Karpas-422 (cell line): ENCODE results near the gene CHCHD1. TPM values are rescaled to one million over a fixed set of nuclear protein-coding genes. Genes with fewer than 3 reads are reported as not detected.
"Not testable (repeated sequence)": the region's sequence is repeated elsewhere in the genome, so short reads cannot be mapped to it uniquely, and the experiment has no call there.

Experiments
- DNase-seq: peaks from one replicate; pipeline ENCODE4 v3.0.0-alpha.2; 2015
- H2AFZ ChIP-seq: fragments of 200-600 bp; sonication (generic); 2 replicates; pipeline ENCODE4 v1.6.1; 2014; ENCODE audit warnings: antibody characterized with exemption, low read length, mixed read lengths
- H3K27ac ChIP-seq: fragments of 200-600 bp; sonication (generic); 2 replicates; pipeline ENCODE4 v1.5.1; 2014; ENCODE audit warnings: mild to moderate bottlenecking, low read length, moderate library complexity
- H3K27me3 ChIP-seq: fragments of 200-600 bp; sonication (generic); 2 replicates; pipeline ENCODE4 v1.6.1; 2014; ENCODE audit warnings: low read length, mixed read lengths
- H3K36me3 ChIP-seq: fragments of 200-600 bp; sonication (generic); 2 replicates; pipeline ENCODE4 v1.6.1; 2014; ENCODE audit warnings: low read length, mixed read lengths; ENCODE audit not compliant: insufficient read depth
- H3K4me1 ChIP-seq: fragments of 200-600 bp; sonication (generic); 2 replicates; pipeline ENCODE4 v1.6.1; 2014; ENCODE audit warnings: mild to moderate bottlenecking, low read length, mixed read lengths
- H3K4me2 ChIP-seq: fragments of 200-600 bp; sonication (generic); 2 replicates; pipeline ENCODE4 v1.6.1; 2014; ENCODE audit warnings: low read length, low read depth, mild to moderate bottlenecking; ENCODE audit not compliant: poor library complexity, severe bottlenecking
- H3K4me3 ChIP-seq: fragments of 200-600 bp; sonication (generic); 2 replicates; pipeline ENCODE4 v1.5.1; 2014; ENCODE audit warnings: mild to moderate bottlenecking, antibody characterized with exemption, low read length, mixed read lengths
- H3K79me2 ChIP-seq: fragments of 200-600 bp; sonication (generic); 2 replicates; pipeline ENCODE4 v1.6.1; 2014; ENCODE audit warnings: mild to moderate bottlenecking, low read length, mixed read lengths
- H3K9ac ChIP-seq: fragments of 200-600 bp; sonication (generic); 2 replicates; pipeline ENCODE4 v1.6.0; 2014; ENCODE audit warnings: low read length
- H3K9me2 ChIP-seq: fragments of 200-600 bp; sonication (generic), shearing (Covaris generic); replicated peaks from 2 replicates; pipeline ENCODE4 v1.6.0; 2014; ENCODE audit warnings: mild to moderate bottlenecking, low read length, moderate library complexity; ENCODE audit not compliant: insufficient read depth
- H3K9me3 ChIP-seq: fragments of 300-700, 200-600 bp; sonication (generic); 2 replicates; pipeline ENCODE4 v1.6.1; 2014; ENCODE audit warnings: low read length, mixed read lengths
- H4K20me1 ChIP-seq: fragments of 200-600 bp; sonication (generic); 2 replicates; pipeline ENCODE4 v1.6.1; 2014; ENCODE audit warnings: mild to moderate bottlenecking, antibody characterized with exemption, low read length, low read depth; ENCODE audit not compliant: insufficient read depth
- total RNA-seq: library from RNA; depleted of rRNA; stranded (reverse); fragments of >200 nt; shearing (Covaris generic); gene quantifications from 2 replicates; pipeline ENCODE4 v1.2.3, GENCODE V29; 2014; ENCODE audit warnings: low replicate concordance; rRNA removed

The CHCHD1 gene
- 39.0 and 57.5 TPM in 2 replicates for total RNA-seq

GRCh38 chr10:73781879-73782748, at the start of gene CHCHD1:
Gene CHCHD1, plus strand, starts transcription at chr10:73782048. Its CDS starts 28 bp downstream, at chr10:73782076.
- Histone ChIP-seq H4K20me1 (peaks cover 5% of the 10 kb centered on the region; the same call in 1 of the 2 replicates), H3K9ac (peak within 1 kb of the TSS; percentile 88), H2AFZ (no peak within 1 kb of the TSS), H3K4me1 (peaks cover 47% of the 10 kb centered on the region), H3K27me3 (no peaks in the 10 kb centered on the region), H3K79me2 (peaks cover 68% of the 10 kb centered on the region), H3K4me2 (peak within 1 kb of the TSS; percentile 96), H3K9me3 (no peaks in the 10 kb centered on the region), H3K9me2 (no peaks in the 10 kb centered on the region), H3K4me3 (peak within 1 kb of the TSS; percentile 87), H3K27ac (peak within 1 kb of the TSS; percentile 63), H3K36me3 (peaks cover 12% of the 10 kb centered on the region)
- peak; percentile 97 for DNase-seq

DNA sequence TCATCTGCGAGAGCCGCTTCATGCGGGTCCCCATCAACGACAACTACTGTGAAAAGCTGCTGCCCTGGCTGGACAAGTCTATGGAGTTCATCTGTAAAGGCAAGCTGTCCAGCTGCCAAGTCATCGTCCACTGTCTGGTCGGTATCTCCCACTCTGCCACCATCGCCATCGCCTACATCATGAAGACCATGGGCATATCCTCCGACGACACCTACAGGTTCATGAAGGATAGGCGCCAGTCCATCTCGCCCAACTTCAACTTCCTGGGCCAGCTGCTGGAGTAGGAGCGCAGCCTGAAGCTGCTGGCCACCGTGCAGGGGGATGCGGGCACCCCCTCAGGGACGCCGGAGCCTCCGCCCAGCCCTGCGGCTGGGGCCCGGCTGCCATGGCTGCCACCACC, 49.4 kb upstream of the CHCHD1 start:
- DNase-seq, result no peak
- Histone ChIP-seq H4K20me1 (no peaks in the 10 kb centered on the region), H3K9me3 (no peaks in the 10 kb centered on the region), H3K9me2 (no peaks in the 10 kb centered on the region), H3K27ac (no peak overlapping the region), H3K27me3 (no peaks in the 10 kb centered on the region), H3K4me2 (no peak overlapping the region), H3K36me3 (no peaks in the 10 kb centered on the region; the same call in 1 of the 2 replicates), H3K4me1 (peaks cover 13% of the 10 kb centered on the region), H3K9ac (no peak overlapping the region), H2AFZ (no peak overlapping the region), H3K79me2 (peaks cover 38% of the 10 kb centered on the region), H3K4me3 (no peak overlapping the region)

DNA sequence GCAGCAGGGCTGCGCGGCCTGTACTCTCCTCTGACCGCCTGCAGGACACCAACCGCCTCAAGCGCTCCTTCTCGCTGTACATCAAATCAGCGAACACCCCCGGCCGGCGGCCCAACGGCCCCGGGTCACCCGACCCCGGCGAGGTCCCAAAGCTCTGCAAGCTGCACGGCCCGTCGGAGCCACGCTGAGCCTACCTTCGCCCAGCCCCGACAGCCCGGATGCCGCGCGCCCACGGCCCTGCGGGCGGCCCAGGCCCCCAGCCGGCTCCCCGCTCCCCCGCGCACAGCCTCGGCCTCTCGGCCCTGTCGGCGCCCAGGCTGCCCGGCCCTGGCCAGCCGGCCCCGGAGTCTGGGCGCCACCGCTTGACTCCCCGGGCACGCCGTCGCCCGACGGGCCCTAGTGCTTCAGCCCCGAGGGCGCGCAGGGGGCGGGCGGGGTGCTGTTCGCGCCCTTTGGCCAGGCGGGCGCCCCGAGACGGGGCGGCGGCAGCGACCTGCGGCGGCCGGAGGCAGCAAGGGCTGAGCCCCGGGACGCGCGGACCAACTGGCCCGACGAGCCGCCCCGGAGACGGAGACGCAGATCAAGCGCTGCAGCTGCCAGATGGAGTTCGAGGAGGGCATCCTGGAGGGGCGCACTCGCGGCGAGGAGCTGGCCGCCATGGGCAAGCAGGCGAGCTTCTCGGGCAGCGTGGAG, 48.8 kb upstream of the CHCHD1 start:
- Histone ChIP-seq H3K9me2 (no peaks in the 10 kb centered on the region), H3K4me3 (no peak overlapping the region), H3K4me2 (no peak overlapping the region), H3K9me3 (no peaks in the 10 kb centered on the region), H2AFZ (no peak overlapping the region), H3K27ac (no peak overlapping the region), H3K27me3 (no peaks in the 10 kb centered on the region), H4K20me1 (no peaks in the 10 kb centered on the region), H3K4me1 (peaks cover 13% of the 10 kb centered on the region), H3K9ac (no peak overlapping the region), H3K36me3 (no peaks in the 10 kb centered on the region), H3K79me2 (peaks cover 37% of the 10 kb centered on the region)
- DNase-seq, result no peak

DNA sequence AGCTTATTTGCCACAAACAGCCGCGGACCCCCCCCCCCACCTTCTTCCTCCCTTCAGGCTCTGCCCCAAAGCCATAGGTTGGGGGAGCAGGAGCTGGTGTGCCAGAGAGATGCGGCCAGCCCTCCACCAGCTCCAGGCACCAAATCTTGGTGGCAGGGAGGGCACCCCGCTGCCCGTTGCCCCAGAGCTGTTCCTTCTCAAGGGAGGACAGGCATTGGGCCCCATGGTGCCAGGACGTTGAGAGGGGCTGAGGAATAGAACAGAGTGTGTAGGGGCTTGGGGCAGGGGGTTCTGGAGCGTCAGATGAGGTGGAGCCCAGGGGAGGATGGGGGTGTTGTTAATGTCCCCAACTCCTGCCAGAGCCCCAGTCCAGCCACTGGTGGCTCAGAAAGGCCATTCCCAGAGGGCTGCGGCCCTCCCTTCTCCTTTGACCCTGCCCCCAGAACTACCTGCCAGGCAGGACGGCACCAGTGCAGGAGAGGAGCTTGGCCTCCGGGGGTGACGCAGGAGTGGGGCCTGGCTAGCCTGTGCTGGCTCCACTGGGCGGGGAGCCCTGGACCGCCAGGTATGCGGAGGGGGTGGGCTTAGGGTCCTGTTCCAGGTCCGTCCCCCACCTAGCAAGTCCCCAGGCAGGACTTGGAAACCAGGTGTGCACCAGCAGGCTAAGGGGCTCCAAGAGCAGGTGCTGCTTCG, 47.7 kb upstream of the CHCHD1 start:
- no peaks in the 10 kb centered on the region for H4K20me1 ChIP-seq
- H2AFZ ChIP-seq, result no peak overlapping the region
- H3K9me3 ChIP-seq, result no peaks in the 10 kb centered on the region
- no peak overlapping the region for H3K4me3 ChIP-seq
- H3K4me1 ChIP-seq, result peaks cover 10% of the 10 kb centered on the region
- H3K4me2 ChIP-seq, result no peak overlapping the region
- no peak overlapping the region for H3K27ac ChIP-seq
- H3K9ac ChIP-seq, result no peak overlapping the region
- no peaks in the 10 kb centered on the region for H3K9me2 ChIP-seq
- no peak for DNase-seq
- peaks cover 29% of the 10 kb centered on the region for H3K79me2 ChIP-seq
- H3K27me3 ChIP-seq, result no peaks in the 10 kb centered on the region
- H3K36me3 ChIP-seq, result no peaks in the 10 kb centered on the region

DNA sequence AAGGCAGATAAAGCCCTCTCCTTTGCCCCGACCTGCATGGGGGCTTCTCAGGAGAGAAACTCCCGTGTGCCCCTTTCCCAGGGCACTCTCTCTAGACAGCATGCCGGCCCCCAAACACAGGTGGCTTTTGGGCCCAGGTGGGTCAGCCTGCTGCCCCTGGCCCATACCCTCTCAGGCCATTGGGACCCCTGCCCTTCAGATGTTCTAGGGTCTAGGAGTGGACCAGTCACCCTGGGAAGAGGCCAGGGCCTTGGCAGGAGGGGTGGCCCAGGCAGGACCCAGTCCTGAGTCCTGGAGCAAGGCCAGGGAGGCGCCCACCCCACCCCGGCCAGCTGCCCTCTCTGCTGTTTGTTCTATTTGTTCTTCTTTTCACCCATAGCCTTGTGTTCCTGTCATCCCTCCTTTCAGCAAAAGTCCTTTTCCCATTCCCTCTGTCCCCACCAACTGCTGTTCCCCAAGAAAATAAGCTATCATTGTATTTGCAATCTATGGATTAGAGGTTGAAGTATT, 47.0 kb upstream of the CHCHD1 start:
- no peaks in the 10 kb centered on the region for H4K20me1 ChIP-seq
- H3K9me2 ChIP-seq, result no peaks in the 10 kb centered on the region
- H3K4me2 ChIP-seq, result no peak overlapping the region
- peaks cover 8% of the 10 kb centered on the region for H3K4me1 ChIP-seq
- H3K4me3 ChIP-seq, result no peak overlapping the region
- peaks cover 24% of the 10 kb centered on the region for H3K79me2 ChIP-seq
- H3K9me3 ChIP-seq, result no peaks in the 10 kb centered on the region
- no peak overlapping the region for H2AFZ ChIP-seq
- no peak overlapping the region for H3K27ac ChIP-seq
- H3K36me3 ChIP-seq, result no peaks in the 10 kb centered on the region
- no peaks in the 10 kb centered on the region for H3K27me3 ChIP-seq
- no peak overlapping the region for H3K9ac ChIP-seq
- no peak for DNase-seq

DNA sequence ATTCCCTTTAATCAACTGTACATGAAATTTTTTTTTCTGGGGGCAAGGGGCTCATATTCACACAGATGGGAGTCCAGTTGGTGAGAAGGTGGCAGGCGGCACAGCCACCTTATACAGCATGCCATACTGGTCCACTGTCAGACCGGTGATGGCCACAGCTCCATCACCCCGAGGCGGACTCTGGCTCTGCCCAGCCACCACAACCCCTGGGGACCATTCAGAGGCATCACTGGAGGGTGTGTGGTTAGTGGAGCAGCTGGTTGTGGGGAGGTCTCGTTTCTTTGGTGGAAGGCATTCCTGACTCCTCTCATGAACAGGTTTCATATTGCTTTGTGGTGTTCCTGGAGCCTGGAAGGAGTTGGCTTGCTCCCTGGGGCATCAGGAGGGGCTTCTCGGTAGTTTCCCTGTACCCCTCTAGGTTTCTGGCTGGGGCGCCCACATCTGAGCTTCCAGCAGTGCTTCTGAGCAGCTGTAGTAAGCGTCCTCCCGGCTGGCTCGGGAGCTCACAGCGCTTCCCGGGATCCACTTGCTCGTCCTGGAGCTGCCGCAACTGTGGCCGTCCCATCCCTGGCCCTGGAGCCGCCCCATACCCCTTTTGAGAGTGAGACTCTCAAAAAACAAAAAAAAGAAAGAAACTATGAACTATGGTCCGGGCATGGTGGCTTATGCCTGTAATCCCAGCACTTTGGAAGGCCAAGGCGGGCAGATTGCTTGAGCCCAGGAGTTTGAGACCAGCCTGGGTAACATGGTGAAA, 41.2 kb upstream of the CHCHD1 start:
- DNase-seq, H3K9ac ChIP-seq, H3K36me3 ChIP-seq, H3K9me2 ChIP-seq, H3K4me2 ChIP-seq, H4K20me1 ChIP-seq, H3K4me3 ChIP-seq, H2AFZ ChIP-seq, H3K27ac ChIP-seq, H3K9me3 ChIP-seq, H3K27me3 ChIP-seq: not testable (repeated sequence)
- Histone ChIP-seq H3K4me1 (peaks cover 33% of the 10 kb centered on the region), H3K79me2 (peaks cover 39% of the 10 kb centered on the region)

- H3K4me2 ChIP-seq, result peak overlapping the region; percentile 95
- peak overlapping the region; percentile 67; the same call in 1 of the 2 replicates for H3K27ac ChIP-seq
- H4K20me1 ChIP-seq, result no peaks in the 10 kb centered on the region
- peak overlapping the region; percentile 86; the same call in 1 of the 2 replicates for H3K4me3 ChIP-seq
- no peak for DNase-seq
- H3K9me2 ChIP-seq, result no peaks in the 10 kb centered on the region
- no peaks in the 10 kb centered on the region for H3K9me3 ChIP-seq
- no peak overlapping the region for H3K9ac ChIP-seq
- peaks cover 36% of the 10 kb centered on the region for H3K4me1 ChIP-seq
- H2AFZ ChIP-seq, result no peak overlapping the region
- peaks cover 9% of the 10 kb centered on the region; the same call in 1 of the 2 replicates for H3K36me3 ChIP-seq
- H3K79me2 ChIP-seq, result peaks cover 52% of the 10 kb centered on the region
- H3K27me3 ChIP-seq, result no peaks in the 10 kb centered on the region
These were observed 39.5 kb upstream of the CHCHD1 start for GRCh38 chr10:73742454-73742734.
